OCI-LY7 (cell line): ENCODE data around the gene CSF1R.

Experiments
- EZH2phosphoT487 ChIP-seq: fragments of 200-600 bp; sonication (generic); IDR thresholded peaks from 2 replicates; pipeline ENCODE4 v1.6.1; 2018; ENCODE audit warnings: low read depth, borderline replicate concordance, mild to moderate bottlenecking, mixed run types, antibody characterized with exemption, low read length, moderate library complexity, mixed read lengths
- TF ChIP-seq, protein P1 (sequence below): fragments of 200-600 bp; sonication (generic); conservative IDR thresholded peaks from 2 replicates; pipeline ENCODE4 v1.5.1; 2014; ENCODE audit warnings: mild to moderate bottlenecking, antibody characterized with exemption, low read length, moderate library complexity, mixed read lengths

DNA sequence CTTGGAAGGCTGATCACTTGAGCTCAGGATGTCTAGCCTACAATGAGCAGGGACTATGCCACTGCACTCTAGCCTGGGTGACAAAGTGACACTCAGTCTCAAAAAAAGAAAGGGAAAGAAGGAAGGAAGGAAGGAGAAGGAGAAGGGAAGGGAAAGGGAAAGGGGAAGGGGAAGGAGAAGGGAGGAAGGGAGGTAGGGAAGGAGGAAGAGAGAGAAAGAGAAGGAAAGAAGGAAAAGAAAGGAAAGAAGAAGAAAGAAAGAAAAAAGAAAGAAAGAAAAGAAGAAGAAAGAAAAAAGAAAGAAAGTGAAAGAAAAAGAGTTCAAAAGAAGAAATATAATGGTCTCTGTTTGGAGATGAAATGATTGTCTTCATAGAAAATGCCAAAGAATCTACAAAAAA, 10.8 kb upstream of the CSF1R start:
- TF ChIP-seq, protein P1, sequence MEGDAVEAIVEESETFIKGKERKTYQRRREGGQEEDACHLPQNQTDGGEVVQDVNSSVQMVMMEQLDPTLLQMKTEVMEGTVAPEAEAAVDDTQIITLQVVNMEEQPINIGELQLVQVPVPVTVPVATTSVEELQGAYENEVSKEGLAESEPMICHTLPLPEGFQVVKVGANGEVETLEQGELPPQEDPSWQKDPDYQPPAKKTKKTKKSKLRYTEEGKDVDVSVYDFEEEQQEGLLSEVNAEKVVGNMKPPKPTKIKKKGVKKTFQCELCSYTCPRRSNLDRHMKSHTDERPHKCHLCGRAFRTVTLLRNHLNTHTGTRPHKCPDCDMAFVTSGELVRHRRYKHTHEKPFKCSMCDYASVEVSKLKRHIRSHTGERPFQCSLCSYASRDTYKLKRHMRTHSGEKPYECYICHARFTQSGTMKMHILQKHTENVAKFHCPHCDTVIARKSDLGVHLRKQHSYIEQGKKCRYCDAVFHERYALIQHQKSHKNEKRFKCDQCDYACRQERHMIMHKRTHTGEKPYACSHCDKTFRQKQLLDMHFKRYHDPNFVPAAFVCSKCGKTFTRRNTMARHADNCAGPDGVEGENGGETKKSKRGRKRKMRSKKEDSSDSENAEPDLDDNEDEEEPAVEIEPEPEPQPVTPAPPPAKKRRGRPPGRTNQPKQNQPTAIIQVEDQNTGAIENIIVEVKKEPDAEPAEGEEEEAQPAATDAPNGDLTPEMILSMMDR, result no peak
- TF ChIP-seq EZH2phosphoT487, result no peak
